Endothelial cell of umbilical vein (primary cell): ENCODE results near the gene CDH23. TPM values are rescaled to one million over a fixed set of nuclear protein-coding genes. Genes with fewer than 3 reads are reported as not detected.

Experiments
- BruUV-seq: library from RNA; stranded (reverse); fragments of 400-500 nt; replicated peaks from 2 replicates; lab custom pipeline; 2021; lab: Mats Ljungman, UMichigan
- CTCF ChIA-PET: fragments of 300-600, 350-600 bp; sonication (Branson Sonifier 250); formaldehyde crosslinking; loops from one replicate; lab custom pipeline; 2021; ENCODE audit warnings: antibody characterized with exemption, inconsistent platforms; lab: Charles Lee
- POLR2A ChIA-PET: fragments of 300-600, 350-600 bp; sonication (Branson Sonifier 250); formaldehyde crosslinking; loops from one replicate; lab custom pipeline; 2021; ENCODE audit warnings: antibody characterized with exemption, inconsistent platforms; lab: Charles Lee
- DNase-seq: peaks from one replicate; pipeline ENCODE4 v3.0.0-alpha.2; 2011; ENCODE audit warnings: low read depth, low spot score
- FAIRE-seq: peaks from 2 replicates; lab custom pipeline; 2011; peaks lifted over from hg19 to GRCh38; lab: Jason Lieb, UNC
- H2AFZ ChIP-seq: 2 replicates; pipeline ENCODE4 v1.6.0; 2012; ENCODE audit warnings: low read depth, low read length, control low read depth, inconsistent platforms
- H3K27ac ChIP-seq: 2 replicates; pipeline ENCODE4 v1.5.1; 2011; ENCODE audit warnings: low read depth, mild to moderate bottlenecking, control low read depth, low read length, moderate library complexity; ENCODE audit not compliant: insufficient read depth
- H3K27me3 ChIP-seq, 2 experiments: 2 replicates each; pipeline versions ENCODE4 v1.6.0 to v1.6.1; 2011; ENCODE audit warnings: low read length in 2 of 2, mixed read lengths in 1 of 2; ENCODE audit not compliant: control insufficient read depth in 2 of 2, insufficient read depth in 2 of 2
- H3K36me3 ChIP-seq, 2 experiments: 2 replicates in 1 of 2; 3 replicates in 1 of 2; pipeline ENCODE4 v1.5.1; 2011; ENCODE audit warnings: low read length in 2 of 2, mild to moderate bottlenecking in 1 of 2, moderate library complexity in 1 of 2; ENCODE audit not compliant: control insufficient read depth in 2 of 2, insufficient read depth in 2 of 2; ENCODE audit errors: extremely low read depth in 1 of 2
- H3K4me1 ChIP-seq: 3 replicates; pipeline ENCODE4 v1.5.1; 2011; ENCODE audit warnings: mild to moderate bottlenecking, low read length; ENCODE audit not compliant: control insufficient read depth, insufficient read depth; ENCODE audit errors: extremely low read depth
- H3K4me2 ChIP-seq: 2 replicates; pipeline ENCODE4 v1.6.1; 2011; ENCODE audit warnings: low read length, control low read depth, mixed read lengths; ENCODE audit not compliant: insufficient read depth
- H3K4me3 ChIP-seq, 3 experiments: fragments of 200-600 bp in 1 of 3; sonication (generic), shearing (Covaris generic) in 1 of 3; replicated peaks in 1 of 3; 2 replicates each; pipeline ENCODE4 v1.5.1; 2011 to 2016; ENCODE audit warnings: control low read depth in 3 of 3, low read length in 3 of 3, mild to moderate bottlenecking in 2 of 3, inconsistent platforms in 1 of 3, low read depth in 1 of 3, moderate library complexity in 1 of 3; ENCODE audit not compliant: insufficient read depth in 1 of 3
- H3K79me2 ChIP-seq: 2 replicates; pipeline ENCODE4 v1.6.0; 2012; ENCODE audit warnings: low read length, inconsistent platforms; ENCODE audit not compliant: control insufficient read depth, insufficient read depth
- H3K9ac ChIP-seq: replicated peaks from 2 replicates; pipeline ENCODE3; 2011; ENCODE audit warnings: low read length, control low read depth; ENCODE audit not compliant: insufficient read depth; ENCODE audit errors: extremely low read depth
- H3K9me1 ChIP-seq: replicated peaks from 3 replicates; pipeline ENCODE4 v1.6.0; 2011; ENCODE audit warnings: mild to moderate bottlenecking, low read length; ENCODE audit not compliant: control insufficient read depth, insufficient read depth; ENCODE audit errors: extremely low read depth
- H3K9me3 ChIP-seq: replicated peaks from 2 replicates; pipeline ENCODE4 v1.5.1; 2012; ENCODE audit warnings: low read length, inconsistent platforms; ENCODE audit not compliant: control insufficient read depth, insufficient read depth
- H4K20me1 ChIP-seq: replicated peaks from 2 replicates; pipeline ENCODE3; 2011; ENCODE audit warnings: mild to moderate bottlenecking, low read length; ENCODE audit not compliant: control insufficient read depth, insufficient read depth; ENCODE audit errors: extremely low read depth
- EZH2 ChIP-seq: IDR thresholded peaks from 2 replicates; pipeline ENCODE4 v1.6.1; 2012; ENCODE audit warnings: borderline replicate concordance, low read depth, mild to moderate bottlenecking, moderate library complexity, low read length, inconsistent platforms; ENCODE audit not compliant: severe bottlenecking
- FOS ChIP-seq: IDR thresholded peaks from 2 replicates; pipeline ENCODE4 v1.6.1; 2011; ENCODE audit warnings: mild to moderate bottlenecking, low read length, moderate library complexity, borderline replicate concordance; ENCODE audit not compliant: insufficient read depth
- GATA2 ChIP-seq: IDR thresholded peaks from 2 replicates; pipeline ENCODE4 v1.7.0; 2011; ENCODE audit warnings: low read depth, mild to moderate bottlenecking, moderate library complexity, mixed read lengths, low read length; ENCODE audit not compliant: insufficient read length, insufficient read depth
- JUN ChIP-seq: IDR thresholded peaks from 2 replicates; pipeline ENCODE4 v1.6.1; 2011; ENCODE audit warnings: borderline replicate concordance, low read depth; ENCODE audit not compliant: insufficient read length, insufficient read depth
- MYC ChIP-seq: IDR thresholded peaks from one replicate; pipeline ENCODE4 v1.6.1; 2011; ENCODE audit warnings: mild to moderate bottlenecking, low read depth, low read length
- POLR2A ChIP-seq: IDR thresholded peaks from 2 replicates; pipeline ENCODE4 v1.6.1; 2012; ENCODE audit warnings: low read depth, mild to moderate bottlenecking, control low read depth, low read length
- POLR2AphosphoS5 ChIP-seq: IDR thresholded peaks from 2 replicates; pipeline ENCODE4 v1.6.1; 2012; ENCODE audit warnings: low read depth, mild to moderate bottlenecking, control low read depth, low read length, moderate library complexity; ENCODE audit not compliant: insufficient read depth
- dilution Hi-C: fragments of 300-500 bp; cut with MboI; formaldehyde crosslinking; loops from one replicate; pipeline ENCODE4 v1.15.0; 2019; ENCODE audit warnings: low sequenced_read_pairs; ENCODE audit not compliant: extremely low pct_ligation_motif_present
- intact Hi-C: fragments of 100-400 bp; cut with micrococcal nuclease; formaldehyde crosslinking; loops from one replicate; pipeline ENCODE4 v1.10.0; 2022
- polyA plus RNA-seq, 4 experiments: library from polyadenylated mRNA; depleted of rRNA in 3 of 4; stranded (reverse) in 3 of 4; unstranded in 1 of 4; fragments of >200 nt; gene quantifications; 2 replicates each; pipeline versions ENCODE4 v1.2.1 to v1.2.3, GENCODE V29; 2011 to 2012; ENCODE audit warnings: missing spikeins in 1 of 4
- total RNA-seq: library from RNA; stranded (reverse); gene quantifications from 2 replicates; pipeline ENCODE4 v1.2.3, GENCODE V29; 2021
- TF ChIP-seq, protein P1 (sequence below): IDR thresholded peaks from 2 replicates; pipeline ENCODE4 v1.6.1; 2011; ENCODE audit not compliant: insufficient read depth, insufficient read length
- TF ChIP-seq, protein P2 (sequence below), 2 donors: IDR thresholded peaks; 1 replicate in 1 of 2; 2 replicates in 1 of 2; pipeline ENCODE4 v1.5.1; 2011; ENCODE audit warnings: low read length in 2 of 2, mild to moderate bottlenecking in 2 of 2, moderate library complexity in 2 of 2, control low read depth in 1 of 2, inconsistent platforms in 1 of 2, low read depth in 1 of 2; ENCODE audit not compliant: insufficient read depth in 1 of 2; ENCODE audit errors: extremely low read depth in 1 of 2

The CDH23 gene
- total and polyA plus RNA-seq, 2 donors (not counting 3 experiments of a cell fraction or from before 2014, with no cell fraction given), result not detected

DNA sequence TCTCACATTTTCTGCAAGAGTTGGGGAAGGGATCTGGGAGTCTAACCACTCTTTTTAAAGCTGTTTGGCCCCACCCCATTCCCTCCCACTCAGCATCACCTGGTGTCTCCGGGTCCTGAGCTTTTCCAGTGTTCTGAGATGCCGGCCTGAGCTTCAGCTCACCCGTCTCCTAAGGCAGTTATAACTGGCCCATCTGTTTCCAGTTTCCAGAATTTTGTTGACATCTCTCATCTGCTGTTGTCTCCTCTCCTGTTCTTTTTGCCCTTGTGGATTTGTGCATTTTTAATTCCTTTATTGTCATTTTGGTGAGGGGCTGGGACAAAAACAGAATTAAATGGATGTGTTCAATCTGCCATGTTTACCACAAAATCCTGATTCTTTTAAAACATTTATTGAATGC is 162.3 kb downstream of the CDH23 start:
- DNase-seq, result no peak
- no peak for TF ChIP-seq GATA2
- no peak for TF ChIP-seq MYC
- TF ChIP-seq, protein P1, sequence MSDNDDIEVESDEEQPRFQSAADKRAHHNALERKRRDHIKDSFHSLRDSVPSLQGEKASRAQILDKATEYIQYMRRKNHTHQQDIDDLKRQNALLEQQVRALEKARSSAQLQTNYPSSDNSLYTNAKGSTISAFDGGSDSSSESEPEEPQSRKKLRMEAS, result no peak
- no peak for TF ChIP-seq EZH2
- TF ChIP-seq FOS, result no peak
- TF ChIP-seq, protein P2, sequence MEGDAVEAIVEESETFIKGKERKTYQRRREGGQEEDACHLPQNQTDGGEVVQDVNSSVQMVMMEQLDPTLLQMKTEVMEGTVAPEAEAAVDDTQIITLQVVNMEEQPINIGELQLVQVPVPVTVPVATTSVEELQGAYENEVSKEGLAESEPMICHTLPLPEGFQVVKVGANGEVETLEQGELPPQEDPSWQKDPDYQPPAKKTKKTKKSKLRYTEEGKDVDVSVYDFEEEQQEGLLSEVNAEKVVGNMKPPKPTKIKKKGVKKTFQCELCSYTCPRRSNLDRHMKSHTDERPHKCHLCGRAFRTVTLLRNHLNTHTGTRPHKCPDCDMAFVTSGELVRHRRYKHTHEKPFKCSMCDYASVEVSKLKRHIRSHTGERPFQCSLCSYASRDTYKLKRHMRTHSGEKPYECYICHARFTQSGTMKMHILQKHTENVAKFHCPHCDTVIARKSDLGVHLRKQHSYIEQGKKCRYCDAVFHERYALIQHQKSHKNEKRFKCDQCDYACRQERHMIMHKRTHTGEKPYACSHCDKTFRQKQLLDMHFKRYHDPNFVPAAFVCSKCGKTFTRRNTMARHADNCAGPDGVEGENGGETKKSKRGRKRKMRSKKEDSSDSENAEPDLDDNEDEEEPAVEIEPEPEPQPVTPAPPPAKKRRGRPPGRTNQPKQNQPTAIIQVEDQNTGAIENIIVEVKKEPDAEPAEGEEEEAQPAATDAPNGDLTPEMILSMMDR (IDR thresholded peaks at IDR 0.05; ENCODE audit: extremely low read depth in 1 of 2, insufficient read depth in 1 of 2, low read depth in 1 of 2, low read length in 2 of 2), result no peak
- TF ChIP-seq JUN, result no peak
- no peak for TF ChIP-seq POLR2A
- no peak for TF ChIP-seq POLR2AphosphoS5
- H3K79me2 ChIP-seq, result no peaks in the 10 kb centered on the region
- H3K27ac ChIP-seq, result no peak overlapping the region
- no peaks in the 10 kb centered on the region for H3K9me1 ChIP-seq
- intact Hi-C loops (no loop called here), dilution Hi-C loops (no loop called here)
- H3K27me3 ChIP-seq, result peaks cover 6 to 9% of the 10 kb centered on the region in 2 experiments
- POLR2A ChIA-PET, result no interaction called here
- H2AFZ ChIP-seq, result no peak overlapping the region
- no peak overlapping the region for H3K9ac ChIP-seq
- no peak overlapping the region for H3K4me2 ChIP-seq
- no peak for FAIRE-seq
- H3K4me1 ChIP-seq, result no peaks in the 10 kb centered on the region
- no peaks in the 10 kb centered on the region for H3K9me3 ChIP-seq
- no peaks in the 10 kb centered on the region for H4K20me1 ChIP-seq
- no peaks in the 10 kb centered on the region for H3K36me3 ChIP-seq
- no peak overlapping the region for H3K4me3 ChIP-seq
- CTCF ChIA-PET, result interaction anchor here (0.9 to 4.4 kb wide), 2 partner anchors 9 to 11 kb away, joined by 3 to 29 read pairs; no protein-coding TSS in a partner anchor
- BruUV-seq, result no TSS peak
